ENCODE results near the gene LRCH3. TPM values are rescaled to one million over a fixed set of nuclear protein-coding genes. Genes with fewer than 3 reads are reported as not detected.
"Not testable (repeated sequence)": the region's sequence is repeated elsewhere in the genome, so short reads cannot be mapped to it uniquely, and the experiment has no call there.

The LRCH3 gene
- total and polyA plus RNA-seq, 9 of the 15 experiments (the other 6 are each of a cell fraction or from before 2014, with no cell fraction given), result 4.6 to 75.3 (median 30.3) TPM

DNA sequence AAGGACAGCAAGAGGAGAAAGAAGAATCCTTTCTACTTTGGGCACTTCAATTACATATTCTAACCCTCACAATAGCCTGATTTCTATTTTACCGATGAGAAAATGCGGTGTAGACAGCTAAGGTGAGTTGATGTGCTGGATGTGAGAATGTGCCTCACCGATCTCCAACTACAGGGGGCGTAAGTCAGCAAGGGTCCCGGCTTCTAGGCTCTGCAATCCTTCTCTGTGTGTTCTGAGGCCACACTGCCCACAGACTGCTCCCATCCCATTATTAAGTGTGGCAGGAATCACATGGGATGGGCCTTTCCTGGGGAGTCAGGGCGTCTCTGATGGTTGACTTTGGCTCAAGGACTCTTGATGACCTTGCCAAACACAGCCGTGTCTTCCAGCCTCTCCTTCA is 135.4 kb downstream of the LRCH3 start (continued):
- TF ChIP-seq HINFP (tag; conservative IDR thresholded peaks at IDR 0.05; ENCODE audit: low read depth) (no peak), BRD4 (IDR thresholded peaks at IDR 0.05) (no peak)

- CTCF ChIA-PET (ENCODE audit: low intra/inter-chr PET ratio); H3K9me1 ChIP-seq (ENCODE audit: control insufficient read depth, insufficient read depth, low read length); POLR2A ChIA-PET; H3K79me2 ChIP-seq (ENCODE audit: control insufficient read depth, insufficient read depth, low read length); intact Hi-C loops (cut with micrococcal nuclease); H3K9ac ChIP-seq (ENCODE audit: insufficient read depth in 1 of 2, low read depth in 2 of 2, low read length in 2 of 2); in situ Hi-C loops (cut with MboI); H3K4me2 ChIP-seq (ENCODE audit: insufficient read depth, low read length); ATAC-seq; H3K36me3 ChIP-seq (ENCODE audit: control insufficient read depth, insufficient read depth, low read length); H3K9me3 ChIP-seq (replicated peaks; ENCODE audit: control insufficient read depth, insufficient read depth, low read depth, low read length); H3K4me1 ChIP-seq (replicated peaks in 1 of 2; ENCODE audit: control insufficient read depth in 2 of 2, insufficient read depth in 2 of 2, low read length in 2 of 2); FAIRE-seq; H4K20me1 ChIP-seq (replicated peaks; ENCODE audit: control insufficient read depth, insufficient read depth, low read length); H2AFZ ChIP-seq (ENCODE audit: low read depth, low read length); DNase-seq (ENCODE audit: extremely low read depth in 1 of 4, low spot score in 3 of 4); BruUV-seq (replicated peaks); H3K27me3 ChIP-seq (ENCODE audit: control insufficient read depth in 2 of 2, insufficient read depth in 2 of 2, low read length in 2 of 2); H3K27ac ChIP-seq (ENCODE audit: extremely low read depth, low read depth, low read length); H3K4me3 ChIP-seq: not testable (repeated sequence)
- TF ChIP-seq KDM1A (IDR thresholded peaks at IDR 0.05) (0 out of 4 replicates have a peak, but pooled peaks of 1 of the 2 experiments have one; percentile 36), ZNF146 (CRISPR knock-in tag; IDR thresholded peaks at IDR 0.05; ENCODE audit: unreplicated experiment) (peak; percentile 88), BCOR (IDR thresholded peaks at IDR 0.05) (peak; percentile 56)
- 59% methylated on average over 3 of the region's 3 CpGs for WGBS (ENCODE audit: insufficient coverage, low coverage, missing lambda C conversion rate)
Observed at GRCh38 chr3:197927578-197927977, 136.5 kb downstream of the LRCH3 start.
